Loucy (cell line): ENCODE results near the gene ZNF70.

Experiments
- EZH2phosphoT487 ChIP-seq: fragments of 200-600 bp; IDR thresholded peaks from 2 replicates; pipeline ENCODE4 v1.6.1; 2018; ENCODE audit warnings: antibody characterized with exemption, mild to moderate bottlenecking, moderate library complexity, borderline replicate concordance
- TF ChIP-seq, protein P1 (sequence below): fragments of 200-600 bp; sonication (generic); conservative IDR thresholded peaks from 2 replicates; pipeline ENCODE4 v1.5.1; 2014; ENCODE audit warnings: mild to moderate bottlenecking, antibody characterized with exemption, low read length

DNA sequence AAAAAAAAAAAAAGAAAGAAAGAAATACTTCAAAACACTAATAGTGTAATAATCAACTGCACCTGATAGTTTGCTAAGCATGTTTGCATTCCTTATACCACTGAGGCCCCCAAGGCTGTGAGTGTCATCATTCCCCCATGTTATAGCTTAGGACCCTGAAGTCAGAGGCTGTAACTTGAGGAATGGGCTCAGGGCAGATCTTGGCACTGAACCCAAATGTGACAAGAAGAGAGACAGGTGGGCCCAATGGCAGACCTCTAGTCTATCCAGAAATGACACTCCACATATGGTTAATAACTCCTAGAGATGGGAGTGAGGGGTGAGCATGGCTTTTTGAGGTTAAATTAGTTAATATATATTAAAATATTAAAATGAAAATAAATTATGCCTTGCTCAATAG is 13.2 kb downstream of the ZNF70 start:
- TF ChIP-seq, protein P1, sequence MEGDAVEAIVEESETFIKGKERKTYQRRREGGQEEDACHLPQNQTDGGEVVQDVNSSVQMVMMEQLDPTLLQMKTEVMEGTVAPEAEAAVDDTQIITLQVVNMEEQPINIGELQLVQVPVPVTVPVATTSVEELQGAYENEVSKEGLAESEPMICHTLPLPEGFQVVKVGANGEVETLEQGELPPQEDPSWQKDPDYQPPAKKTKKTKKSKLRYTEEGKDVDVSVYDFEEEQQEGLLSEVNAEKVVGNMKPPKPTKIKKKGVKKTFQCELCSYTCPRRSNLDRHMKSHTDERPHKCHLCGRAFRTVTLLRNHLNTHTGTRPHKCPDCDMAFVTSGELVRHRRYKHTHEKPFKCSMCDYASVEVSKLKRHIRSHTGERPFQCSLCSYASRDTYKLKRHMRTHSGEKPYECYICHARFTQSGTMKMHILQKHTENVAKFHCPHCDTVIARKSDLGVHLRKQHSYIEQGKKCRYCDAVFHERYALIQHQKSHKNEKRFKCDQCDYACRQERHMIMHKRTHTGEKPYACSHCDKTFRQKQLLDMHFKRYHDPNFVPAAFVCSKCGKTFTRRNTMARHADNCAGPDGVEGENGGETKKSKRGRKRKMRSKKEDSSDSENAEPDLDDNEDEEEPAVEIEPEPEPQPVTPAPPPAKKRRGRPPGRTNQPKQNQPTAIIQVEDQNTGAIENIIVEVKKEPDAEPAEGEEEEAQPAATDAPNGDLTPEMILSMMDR, result no peak
- TF ChIP-seq EZH2phosphoT487, result no peak
